KBM-7 (cell line): ENCODE results near the gene PRKAG2.
"Not testable (repeated sequence)": the region's sequence is repeated elsewhere in the genome, so short reads cannot be mapped to it uniquely, and the experiment has no call there.

Experiments used
- DNase-seq: peaks from one replicate; pipeline ENCODE4 v3.0.0-alpha.2; 2015
- in situ Hi-C: fragments of 300-500 bp; cut with MboI; formaldehyde crosslinking; loops from 2 replicates; pipeline ENCODE4 v1.14.3; 2020; ENCODE audit warnings: low sequenced_read_pairs, low pct_unique_long_range_greater_than_20kb, mixed read lengths

The PRKAG2 gene

DNA sequence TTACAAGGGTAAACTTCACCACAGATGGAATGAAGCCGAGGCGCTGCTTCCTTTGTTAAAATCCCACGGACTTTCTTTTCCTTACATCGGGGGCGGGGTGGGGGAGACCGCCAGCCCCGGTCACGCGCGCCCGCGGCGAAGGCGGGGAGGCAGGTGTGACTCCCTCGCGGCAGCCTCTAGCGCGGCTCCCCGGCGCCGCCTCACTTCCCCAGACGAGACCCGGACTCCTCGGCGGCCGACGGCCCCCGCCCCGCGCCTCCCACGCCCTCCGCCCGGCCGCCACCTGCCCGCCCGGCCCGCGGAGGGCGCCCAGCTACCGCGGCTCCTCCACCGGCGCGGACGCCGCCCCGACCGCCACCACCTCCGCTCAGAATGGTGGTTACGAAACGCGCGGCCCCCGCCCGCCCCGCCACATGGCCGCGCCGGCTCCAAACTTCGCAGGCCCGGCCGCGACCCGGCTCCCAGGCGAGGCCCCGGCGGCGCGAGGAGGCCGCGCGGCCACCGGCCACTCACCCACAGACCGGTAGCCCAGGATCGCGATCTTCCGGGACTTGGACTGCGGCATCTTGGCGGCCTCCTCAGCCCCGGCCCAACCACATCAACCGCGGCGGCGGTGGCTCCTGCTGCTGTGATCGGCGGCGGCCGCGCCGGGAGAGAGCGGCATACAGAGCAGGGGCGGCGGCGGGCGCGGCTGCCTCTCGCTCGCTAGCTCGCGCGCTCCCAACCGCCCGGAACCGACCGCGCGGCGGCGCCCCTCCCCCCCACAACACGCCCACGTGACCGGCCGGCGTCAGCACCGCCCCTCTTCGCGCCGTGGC is 357.8 kb downstream of the PRKAG2 start:
- peak; percentile 45 for DNase-seq
- in situ Hi-C loops, result not testable (repeated sequence)

GRCh38 chr7:151518105-151518946 is 358.6 kb downstream of the PRKAG2 start:
- in situ Hi-C loops, result no loop called here
- peak; percentile 49 for DNase-seq

DNA sequence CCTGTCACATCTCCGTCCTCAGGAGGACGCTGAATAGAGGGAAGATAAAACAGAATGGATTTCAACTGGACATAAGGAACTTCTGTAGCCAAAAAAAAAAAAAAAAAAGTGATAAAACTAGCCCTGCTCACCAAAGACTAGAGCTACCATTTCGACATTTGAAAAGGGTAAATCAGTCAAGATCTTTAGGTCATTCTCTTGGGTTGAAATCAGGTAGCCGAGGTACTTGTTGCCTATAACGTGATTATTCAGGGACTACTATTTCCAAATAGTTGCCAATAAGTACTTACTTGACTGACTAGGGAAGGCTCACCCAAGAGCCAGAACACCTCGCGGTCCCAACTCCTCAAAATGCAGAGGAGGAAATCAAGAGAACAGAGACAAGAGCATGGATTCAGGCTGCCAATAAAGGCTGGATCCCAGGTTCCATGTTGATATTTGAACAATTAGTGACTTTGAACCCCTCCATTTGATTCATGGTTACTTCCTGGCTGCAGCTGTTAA is 359.3 kb downstream of the PRKAG2 start:
- DNase-seq, result no peak
- in situ Hi-C loops, result no loop called here

DNA sequence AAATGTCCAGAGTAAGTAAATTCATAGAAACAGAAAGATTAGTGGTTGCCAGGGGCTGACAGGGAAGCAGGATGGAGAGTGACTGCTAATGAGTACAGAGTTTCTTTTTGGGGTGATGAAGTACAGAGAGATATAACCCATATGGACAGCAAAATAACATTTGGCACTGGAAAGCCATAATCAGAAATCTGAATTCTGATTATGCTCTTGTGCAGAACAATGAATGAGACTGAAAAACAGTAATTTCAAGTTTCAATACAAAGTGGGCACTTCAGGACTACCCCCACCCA is 361.7 kb downstream of the PRKAG2 start:
- in situ Hi-C loops, result no loop called here
- no peak for DNase-seq

DNA sequence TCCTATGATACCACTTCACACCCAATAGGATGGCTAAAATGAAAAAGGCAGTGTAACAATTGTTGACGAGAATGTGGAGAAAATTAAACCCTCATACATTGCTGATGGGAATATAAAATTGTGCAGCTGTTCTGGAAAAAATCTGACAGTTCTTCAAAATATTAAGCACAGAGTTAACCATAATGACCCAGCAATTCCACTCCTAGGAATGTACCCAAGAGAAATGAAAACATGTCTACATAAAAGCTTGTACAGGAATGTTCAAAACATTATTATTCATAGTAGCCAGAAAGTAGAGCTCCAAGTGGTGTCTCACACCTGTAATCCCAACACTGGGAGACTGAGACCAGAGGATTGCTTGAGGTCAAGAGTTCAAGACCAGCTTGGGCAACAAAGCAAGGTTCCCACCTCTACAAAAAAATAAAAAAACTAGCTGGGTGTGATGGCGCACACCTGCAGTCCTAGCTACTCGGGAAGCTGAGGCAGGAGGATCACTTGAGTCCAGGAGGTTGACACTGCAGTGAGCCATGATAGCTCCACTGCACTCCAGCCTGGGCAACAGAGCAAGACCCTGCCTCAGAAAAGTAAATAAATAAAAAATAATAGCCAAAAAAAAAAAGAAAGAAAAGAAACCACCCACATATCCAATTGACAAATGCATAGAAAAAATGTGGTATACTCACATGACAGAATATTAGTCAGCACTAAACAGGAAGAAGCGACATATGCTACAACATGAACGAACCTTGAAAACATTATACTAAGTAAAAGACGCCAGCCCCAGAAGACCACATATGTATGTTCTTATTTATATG is 362.2 kb downstream of the PRKAG2 start:
- in situ Hi-C loops, result no loop called here
- no peak for DNase-seq

GRCh38 chr7:151513133-151513532 is 363.8 kb downstream of the PRKAG2 start:
- no peak for DNase-seq
- in situ Hi-C loops, result no loop called here

- in situ Hi-C loops, result no loop called here
- DNase-seq, result no peak
Observed at GRCh38 chr7:151512353-151512752, 364.6 kb downstream of the PRKAG2 start.

DNA sequence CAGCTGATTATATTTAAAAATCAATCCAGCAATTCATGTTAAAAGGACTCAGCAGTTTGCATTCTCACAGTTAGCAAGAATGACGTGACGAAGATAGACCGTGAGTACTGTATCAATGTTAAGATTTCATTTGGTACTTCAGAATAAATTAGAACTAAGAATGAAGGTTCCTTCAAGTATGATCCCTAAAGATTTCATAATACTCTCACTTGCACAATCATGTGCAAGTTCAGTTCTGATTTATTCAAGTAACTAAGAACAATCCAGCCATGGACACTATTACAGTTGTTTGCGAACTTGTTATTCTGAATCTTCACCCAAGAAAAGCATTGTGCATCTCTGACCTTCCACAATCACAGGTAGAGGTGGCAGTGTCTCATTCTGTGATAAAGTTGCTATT is 365.0 kb downstream of the PRKAG2 start:
- no peak for DNase-seq
- in situ Hi-C loops, result no loop called here

DNA sequence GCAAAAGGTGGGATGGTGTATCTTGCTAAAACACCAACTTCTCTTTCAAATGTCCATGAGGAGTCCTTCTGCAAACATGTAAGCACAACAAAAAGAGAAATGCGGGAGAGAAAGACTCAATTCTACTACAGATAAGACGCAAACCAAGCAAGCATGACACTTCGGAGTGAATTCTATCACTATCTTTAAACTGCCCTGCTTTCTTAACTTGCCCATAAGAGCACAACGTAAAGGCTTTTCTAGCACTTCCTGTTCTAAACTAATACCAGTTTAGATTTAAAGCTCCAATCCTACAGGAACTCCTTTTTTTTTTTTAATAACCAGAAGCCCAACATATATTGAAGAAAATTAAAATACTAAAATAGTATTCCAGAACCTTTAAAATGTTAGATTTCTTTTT is 365.6 kb downstream of the PRKAG2 start:
- DNase-seq, result no peak
- in situ Hi-C loops, result no loop called here

- DNase-seq, result no peak
- in situ Hi-C loops, result no loop called here
Observed at GRCh38 chr7:151509670-151510333, 367.1 kb downstream of the PRKAG2 start.

DNA sequence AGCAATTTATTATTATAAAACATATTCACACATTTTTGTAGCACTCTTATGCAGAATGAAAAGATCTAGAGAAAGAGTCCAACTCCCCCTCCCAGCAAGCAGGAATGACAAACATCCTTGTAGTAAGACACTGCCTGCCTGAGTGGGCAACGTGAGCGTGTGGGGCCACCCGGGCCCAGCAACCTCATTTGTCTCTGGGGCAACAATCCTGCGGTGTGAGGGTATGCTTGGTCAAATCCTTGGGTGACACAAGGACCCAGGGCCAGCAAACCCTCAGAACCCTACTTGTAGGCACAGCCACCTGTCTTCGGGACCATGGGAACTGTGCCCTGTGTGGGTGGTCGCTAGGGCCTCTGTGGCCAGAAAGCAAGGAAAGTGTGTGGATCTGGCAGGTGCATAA is 367.9 kb downstream of the PRKAG2 start:
- in situ Hi-C loops, result no loop called here

GRCh38 chr7:151507806-151508205 is 369.1 kb downstream of the PRKAG2 start:
- no peak for DNase-seq
- in situ Hi-C loops, result no loop called here

More for the DNA sequence above, 367.9 kb downstream of the PRKAG2 start:
- no peak for DNase-seq

- in situ Hi-C loops, result no loop called here
- no peak for DNase-seq
Observed at GRCh38 chr7:151506901-151507382, 370.0 kb downstream of the PRKAG2 start.
